Left lobe of liver (tissue), 2 donors: ENCODE results near the gene GNA14. TPM values are rescaled to one million over a fixed set of nuclear protein-coding genes. Genes with fewer than 3 reads are reported as not detected.

Source experiments
- ATAC-seq: fragments of 200-7000 bp; cut with Tn5 transposase; one replicate; pipeline ENCODE4 v1.9.1; 2020; ENCODE audit warnings: mild to moderate bottlenecking, moderate library complexity
- DNase-seq: peaks from one replicate; pipeline ENCODE4 v3.0.0-alpha.2; 2020; ENCODE audit warnings: low spot score
- total RNA-seq: library from RNA; stranded (reverse); gene quantifications from one replicate; pipeline ENCODE4 v1.2.1, GENCODE V29; 2021
- donor health status: DM: no; HTN: no; CAD: no; lungs with moderate emphysema.
- donor health status: DM: no; HTN: yes; CAD: no.

The GNA14 gene
- total RNA-seq, 1 donor from 2014 or later: 2.5 TPM

DNA sequence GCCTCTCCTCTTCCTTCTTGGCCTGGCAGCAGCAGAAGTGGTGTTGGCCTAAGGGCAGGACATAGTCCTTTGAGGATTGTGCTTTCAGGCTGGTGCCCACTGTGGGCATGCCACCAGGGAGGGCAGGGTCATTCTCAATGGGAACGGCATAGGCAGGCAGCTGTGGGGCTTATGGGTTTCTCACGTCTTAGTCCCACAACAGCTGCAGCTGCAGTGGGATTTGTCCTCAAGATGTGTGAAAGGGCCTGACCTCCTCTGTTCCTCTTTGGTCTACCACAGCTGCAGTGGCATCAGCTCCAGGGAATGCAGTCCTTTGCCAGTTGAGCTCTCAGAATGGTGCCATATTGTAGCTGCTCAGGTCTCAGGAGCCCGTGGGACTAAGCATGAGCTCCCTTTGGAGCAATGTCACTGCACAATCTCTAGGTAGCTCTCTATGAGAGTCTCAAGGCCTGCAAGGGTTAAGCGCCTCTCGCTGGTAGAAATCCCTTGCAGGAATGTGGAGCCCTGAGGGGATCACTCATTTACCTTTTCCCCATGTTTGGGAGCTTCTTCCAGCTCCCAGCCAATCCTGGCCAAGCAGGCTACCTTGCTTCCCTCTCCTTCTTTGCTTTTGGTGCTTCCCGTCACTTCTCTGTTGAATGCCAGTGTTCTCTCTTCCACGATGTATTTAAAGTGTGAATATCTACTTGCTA lies 104.8 kb downstream of the GNA14 start:
- ATAC-seq: no peak

DNA sequence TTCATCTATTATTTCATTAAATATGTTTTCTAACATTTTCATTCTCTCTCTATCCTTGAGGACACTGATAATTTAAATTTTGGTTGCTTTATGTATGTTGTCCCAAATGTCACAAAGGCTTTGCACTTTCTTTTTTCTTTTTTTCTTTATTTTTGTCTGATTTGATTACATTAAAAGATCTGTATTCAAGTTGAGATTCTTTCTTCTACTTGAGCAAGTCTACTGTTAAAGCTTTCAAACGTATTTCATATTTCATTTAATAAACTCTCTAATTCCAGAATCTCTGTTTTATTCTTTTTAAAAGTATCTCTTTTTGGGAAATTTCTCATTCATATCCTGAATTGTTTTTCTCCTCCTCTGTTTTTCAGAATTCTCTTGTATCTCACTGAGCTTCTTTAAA lies 106.5 kb downstream of the GNA14 start:
- DNase-seq: no peak
- no peak for ATAC-seq

More for the DNA sequence above, 104.8 kb downstream of the GNA14 start:
- no peak for DNase-seq

DNA sequence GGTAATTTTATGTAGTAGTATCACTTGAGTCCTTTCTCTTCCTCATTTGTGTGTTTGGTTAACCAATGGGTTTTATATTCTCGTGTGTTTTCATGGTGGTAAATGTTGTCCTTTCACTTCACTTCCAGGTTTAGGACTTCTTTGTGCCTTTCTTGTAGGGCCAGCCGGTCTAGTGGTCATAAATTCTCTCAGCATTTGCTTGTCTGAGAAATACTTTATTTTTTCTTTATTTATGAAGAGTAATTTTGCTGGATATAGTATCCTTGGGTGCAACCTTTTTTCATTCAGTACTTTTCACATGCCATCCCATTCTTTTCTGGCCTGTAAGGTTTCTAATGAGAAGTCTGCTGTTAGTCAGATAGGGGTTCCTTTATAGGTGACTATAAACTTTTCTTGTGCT lies 107.1 kb downstream of the GNA14 start:
- DNase-seq (no peak), ATAC-seq (no peak)

DNA sequence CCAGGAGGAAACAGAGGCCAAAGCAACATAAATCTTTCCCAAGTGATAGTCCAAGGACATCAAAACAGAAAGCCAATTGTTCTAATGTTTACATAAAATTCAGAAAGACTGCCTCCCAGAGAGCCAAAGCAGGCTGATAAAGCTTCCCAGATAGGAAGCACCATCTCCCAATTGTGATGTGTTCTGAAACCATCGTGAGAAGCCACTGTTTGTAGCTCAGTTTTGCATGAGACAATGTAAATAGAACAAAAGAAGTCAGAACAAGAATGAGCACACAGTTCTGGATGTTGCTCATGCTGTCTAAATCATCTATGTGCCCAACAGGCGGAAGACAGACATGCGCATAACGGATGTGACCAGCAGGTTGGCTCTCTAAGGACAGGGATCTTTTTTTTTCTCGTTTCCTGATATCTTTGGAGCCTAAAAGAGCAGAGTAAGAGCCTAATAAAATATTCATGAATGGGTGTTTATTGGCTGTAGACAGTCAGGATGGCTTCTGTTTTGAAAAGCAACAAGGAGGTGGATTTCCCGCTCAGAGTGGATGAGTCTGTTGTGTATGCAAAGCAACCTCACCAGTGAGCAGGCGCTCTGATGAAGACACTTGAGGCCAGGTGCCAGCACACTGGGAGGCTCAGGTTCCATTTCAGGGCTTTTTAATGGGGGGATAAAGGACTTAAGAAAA lies 113.6 kb downstream of the GNA14 start:
- DNase-seq (no peak), ATAC-seq (peak; percentile 46)

DNA sequence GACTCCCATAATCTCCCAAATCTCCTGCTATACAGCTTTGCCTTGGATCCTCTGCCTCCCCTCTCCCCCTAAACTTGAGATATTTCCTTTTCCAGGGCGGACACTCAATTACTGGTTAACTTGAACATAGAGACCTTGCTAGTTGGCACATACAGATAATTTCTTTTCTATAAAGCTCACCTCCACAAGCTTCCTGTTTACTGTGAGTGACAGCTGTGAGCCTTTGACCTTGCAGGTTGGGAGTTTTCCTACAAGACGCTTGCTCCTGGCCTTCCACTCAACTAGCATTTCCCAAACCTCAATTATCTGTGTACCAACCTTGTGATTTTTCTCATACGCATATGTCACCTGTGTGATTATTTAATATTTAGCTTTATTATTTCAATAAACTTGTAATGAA lies 114.5 kb downstream of the GNA14 start:
- ATAC-seq: no peak
- no peak for DNase-seq

DNA sequence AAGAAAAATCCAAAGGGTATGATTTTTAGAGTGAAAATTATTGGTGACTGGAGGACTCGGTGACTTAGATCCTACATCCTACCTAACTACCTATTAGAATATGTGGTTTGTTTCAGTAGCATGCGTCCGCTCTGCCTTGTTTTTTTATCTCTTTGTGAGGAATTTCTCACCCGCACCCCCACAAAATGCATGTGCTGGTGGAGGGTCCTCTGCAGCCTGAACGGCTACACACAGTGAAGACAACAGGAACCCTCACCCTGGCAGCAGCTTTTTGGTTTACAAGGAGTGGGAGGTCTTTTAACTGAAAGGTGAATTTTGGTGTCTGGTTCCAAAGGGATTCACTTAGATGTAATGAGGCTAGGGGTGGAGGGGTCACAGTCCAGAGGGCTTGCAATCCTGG lies 115.5 kb downstream of the GNA14 start:
- DNase-seq (no peak), ATAC-seq (no peak)

DNA sequence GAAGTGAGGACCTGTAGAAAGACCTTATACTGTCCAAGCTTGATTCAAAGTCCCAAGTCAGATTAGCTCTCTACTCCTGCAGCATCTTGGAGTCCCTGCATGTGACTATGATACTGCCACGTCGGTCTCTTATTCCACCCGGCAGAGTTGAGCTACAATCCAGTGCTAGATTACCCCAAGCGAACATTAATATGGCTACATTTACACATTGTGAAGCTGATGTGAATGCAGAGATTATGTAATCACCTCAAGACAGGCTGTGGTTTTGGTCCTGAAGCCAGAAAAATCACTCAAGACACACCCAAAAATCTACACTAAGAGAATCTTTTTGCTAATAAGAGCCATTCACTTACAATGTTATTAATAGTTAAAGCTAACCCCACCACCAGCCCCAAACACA lies 116.7 kb downstream of the GNA14 start:
- ATAC-seq: no peak

DNA sequence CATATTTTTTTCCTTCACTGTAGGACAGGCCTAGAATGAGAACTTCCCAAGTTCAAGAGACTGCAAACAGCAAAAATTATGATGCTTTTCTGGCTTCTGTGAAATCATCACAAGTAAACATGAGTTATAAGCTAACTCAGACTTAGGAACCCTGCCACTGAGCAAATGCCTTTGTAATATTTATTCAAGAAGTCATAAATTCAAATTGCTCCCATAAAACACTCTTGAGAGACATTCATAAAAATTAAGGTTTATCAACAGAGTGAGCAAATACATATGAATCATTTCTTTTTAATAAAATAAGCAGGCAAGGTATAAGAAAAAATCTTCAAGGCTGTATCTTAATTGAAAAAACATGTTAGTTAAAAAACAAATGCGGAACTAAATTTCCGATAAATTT lies 124.2 kb downstream of the GNA14 start:
- no peak for DNase-seq
- no peak for ATAC-seq

More for the DNA sequence above, 116.7 kb downstream of the GNA14 start:
- DNase-seq: no peak

DNA sequence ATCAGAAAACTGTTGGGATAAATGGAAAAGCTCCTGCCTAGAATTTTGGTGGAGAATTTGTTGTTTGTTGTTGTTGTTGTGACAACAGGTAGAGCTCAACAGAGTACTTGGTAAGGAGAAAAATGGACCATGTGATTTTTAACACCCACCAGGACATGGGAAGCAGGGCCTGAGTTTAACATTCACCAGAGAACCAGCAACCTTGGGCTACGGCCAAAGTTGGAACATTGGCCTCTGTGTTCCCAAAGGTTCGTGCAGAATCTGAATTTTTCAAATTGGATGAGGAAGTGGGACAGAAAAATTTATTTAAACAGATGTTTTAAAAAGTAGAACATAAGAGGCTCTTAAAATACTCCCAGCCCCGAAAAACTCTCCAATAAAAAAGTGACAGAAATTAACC lies 127.0 kb downstream of the GNA14 start:
- DNase-seq (no peak), ATAC-seq (peak; percentile 62)

DNA sequence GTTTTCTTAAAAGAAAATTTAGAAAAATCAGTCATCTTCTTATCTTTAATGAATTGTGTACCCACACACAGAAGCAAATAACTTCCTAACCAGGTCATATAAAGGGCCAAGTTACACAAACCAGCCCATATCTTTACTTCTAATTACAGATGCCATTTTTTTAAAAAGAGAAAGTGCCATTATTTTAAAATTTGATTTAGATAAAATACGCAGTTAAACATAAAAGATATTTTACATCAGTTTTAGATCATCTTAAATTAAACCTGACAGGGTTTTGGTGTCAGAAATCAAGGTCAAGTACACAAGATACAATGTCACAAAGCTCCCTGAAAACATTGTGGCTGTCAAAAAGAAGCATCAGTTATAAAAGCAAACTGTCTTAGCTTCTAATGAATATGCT lies 129.4 kb downstream of the GNA14 start:
- no peak for ATAC-seq
- no peak for DNase-seq

DNA sequence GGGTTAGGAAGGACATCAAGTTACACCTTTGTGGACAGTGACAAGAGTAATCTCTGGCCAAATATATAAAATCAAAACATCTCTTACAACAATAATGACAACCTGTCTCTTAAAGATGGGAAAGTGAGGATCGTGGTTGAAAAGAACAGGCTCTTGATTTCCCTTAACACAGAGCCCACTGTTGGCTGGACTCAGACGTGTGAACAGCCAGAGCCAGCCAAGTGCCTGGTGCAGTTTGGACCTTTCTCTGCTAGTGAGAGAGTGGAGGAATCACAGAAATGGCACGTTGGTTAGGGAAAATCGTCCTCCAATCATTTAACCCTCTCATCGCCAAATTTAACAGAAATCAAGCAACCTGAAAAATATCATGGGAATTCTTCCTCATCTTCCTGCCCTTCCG lies 131.3 kb downstream of the GNA14 start:
- ATAC-seq: no peak

DNA sequence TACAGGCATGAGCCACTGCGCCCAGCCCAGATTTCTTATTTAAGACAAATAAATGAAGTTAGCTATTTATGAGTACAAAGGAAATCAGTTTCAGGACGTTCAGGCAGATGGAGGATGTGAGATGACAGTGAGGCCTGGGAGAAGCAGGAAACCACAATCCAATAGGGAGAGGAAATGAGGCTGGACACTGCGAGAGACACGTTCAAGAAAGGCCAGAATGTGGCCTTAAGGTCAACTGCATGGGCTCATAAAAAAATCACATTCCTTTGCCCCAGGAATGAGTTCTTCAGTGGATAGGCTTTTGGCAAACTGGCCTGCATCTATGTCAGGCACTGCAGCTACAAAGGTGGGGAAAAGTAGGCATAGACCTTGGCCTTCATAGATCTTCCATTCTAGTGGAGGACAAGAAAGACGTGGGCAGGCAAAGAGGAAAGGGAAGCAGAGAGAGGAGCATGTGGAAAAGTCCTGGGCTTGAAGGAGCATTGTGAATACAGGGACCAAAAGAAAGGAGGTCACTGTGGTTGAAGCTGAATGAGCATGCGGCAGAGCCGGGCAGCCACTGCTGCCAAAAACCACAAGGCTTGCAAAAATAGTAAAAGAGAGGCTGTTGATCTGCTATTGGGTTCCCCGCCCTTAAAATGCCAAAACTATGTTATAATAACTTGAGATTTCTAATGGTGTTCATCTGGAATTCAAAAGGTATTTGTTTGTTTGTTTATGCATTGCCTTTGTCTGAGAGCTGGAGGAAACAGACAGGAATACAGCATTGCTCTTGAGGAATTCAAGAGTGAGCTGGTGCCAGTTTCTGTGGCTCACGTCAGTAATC lies 133.0 kb downstream of the GNA14 start:
- ATAC-seq: peak; percentile 62
- no peak for DNase-seq

More for the DNA sequence above, 131.3 kb downstream of the GNA14 start:
- no peak for DNase-seq

DNA sequence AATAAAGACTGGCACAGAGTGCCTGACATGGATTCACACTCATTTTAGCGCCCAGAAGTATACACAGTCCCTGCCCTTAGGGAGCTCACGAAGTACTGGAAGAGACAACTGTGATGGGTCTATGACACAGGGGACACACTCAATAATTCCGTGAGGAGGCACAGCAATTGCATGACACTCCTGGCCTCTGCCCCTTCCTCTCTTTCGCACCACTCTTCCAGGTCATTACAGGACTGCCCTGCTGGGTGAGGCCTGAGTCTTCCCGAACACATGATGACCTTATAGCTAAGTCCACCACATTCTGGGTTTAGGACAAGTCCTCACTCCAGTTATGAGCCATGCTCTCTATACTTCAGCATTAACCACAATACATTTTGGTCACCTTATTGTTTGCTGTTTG lies 134.7 kb downstream of the GNA14 start:
- ATAC-seq (peak; percentile 11), DNase-seq (no peak)

DNA sequence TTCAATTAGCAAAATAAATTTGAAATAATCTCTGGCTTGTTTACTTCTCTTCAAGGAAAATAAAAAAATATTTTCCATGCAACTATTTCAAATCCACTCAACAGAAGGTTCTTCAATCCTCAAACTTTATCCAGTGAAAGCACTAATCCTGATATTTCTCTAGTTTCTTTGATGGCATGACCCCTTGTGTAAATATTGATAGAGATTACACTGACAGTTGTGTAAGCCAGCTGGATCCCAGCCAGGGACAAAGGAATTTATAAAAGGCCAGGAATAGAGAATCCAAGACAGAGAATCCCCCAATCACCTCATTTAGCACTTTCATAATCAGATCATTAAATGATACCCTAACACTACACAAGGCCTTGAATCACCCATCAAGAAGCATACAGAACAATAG lies 135.2 kb downstream of the GNA14 start:
- ATAC-seq (peak; percentile 78), DNase-seq (peak; percentile 75)

DNA sequence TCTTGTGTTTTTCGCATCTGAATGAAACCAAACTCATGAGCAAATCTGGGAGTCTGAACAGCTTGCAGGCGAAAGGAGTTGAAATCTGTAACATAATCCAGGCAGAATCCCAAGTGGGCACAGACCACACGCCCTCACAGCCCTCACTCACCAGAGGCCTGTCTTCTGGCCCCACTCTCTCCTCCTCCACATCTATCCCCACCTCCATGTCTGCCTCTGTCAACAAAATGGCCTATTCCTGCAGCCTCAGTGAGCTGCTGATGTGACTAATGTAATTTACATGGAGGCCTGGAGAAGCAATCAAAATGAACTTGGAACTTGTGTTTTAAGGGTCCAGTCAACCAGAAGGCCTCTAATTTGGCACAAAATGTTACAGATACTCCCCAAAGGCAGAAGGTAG lies 136.6 kb downstream of the GNA14 start:
- ATAC-seq: no peak

DNA sequence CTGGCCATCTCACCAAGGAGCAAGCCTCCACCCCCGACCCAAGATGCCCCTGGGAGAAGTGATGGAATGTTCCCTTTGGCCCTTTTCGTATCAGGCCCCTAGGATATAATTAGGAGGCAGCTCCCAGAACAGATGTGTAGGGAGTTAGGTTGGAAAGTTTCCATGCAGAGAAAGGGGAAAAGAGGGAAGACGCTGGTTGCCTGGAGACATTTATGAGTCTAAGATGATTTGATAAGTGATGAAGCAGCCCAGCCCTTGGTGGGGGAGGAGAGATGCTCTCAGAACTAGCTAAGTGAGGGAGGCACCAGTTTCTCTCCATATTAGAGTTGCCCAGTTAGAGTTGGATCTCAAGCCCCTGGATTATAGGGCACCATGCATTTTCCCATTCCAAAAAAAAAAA lies 137.5 kb downstream of the GNA14 start:
- no peak for DNase-seq
- no peak for ATAC-seq

More for the DNA sequence above, 136.6 kb downstream of the GNA14 start:
- DNase-seq: no peak

DNA sequence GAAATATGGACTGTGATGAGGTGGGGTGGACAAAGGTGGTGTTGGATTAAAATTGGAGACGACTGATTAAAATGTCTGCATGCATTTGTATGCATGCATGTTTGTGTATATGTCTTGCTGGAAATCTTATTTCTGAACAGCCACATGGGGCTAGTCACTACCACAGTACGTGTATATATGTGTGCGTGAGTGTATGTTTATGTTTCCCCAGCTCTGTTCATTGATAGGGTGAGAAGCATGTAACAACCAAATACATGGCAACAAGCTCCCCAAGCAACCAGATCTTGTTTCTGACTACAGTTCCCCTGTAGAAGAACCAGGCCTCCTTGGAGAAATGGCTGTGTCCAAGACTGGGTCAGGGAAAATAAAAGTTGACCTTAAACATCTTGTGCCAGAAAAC lies 139.7 kb downstream of the GNA14 start:
- ATAC-seq (no peak), DNase-seq (no peak)

DNA sequence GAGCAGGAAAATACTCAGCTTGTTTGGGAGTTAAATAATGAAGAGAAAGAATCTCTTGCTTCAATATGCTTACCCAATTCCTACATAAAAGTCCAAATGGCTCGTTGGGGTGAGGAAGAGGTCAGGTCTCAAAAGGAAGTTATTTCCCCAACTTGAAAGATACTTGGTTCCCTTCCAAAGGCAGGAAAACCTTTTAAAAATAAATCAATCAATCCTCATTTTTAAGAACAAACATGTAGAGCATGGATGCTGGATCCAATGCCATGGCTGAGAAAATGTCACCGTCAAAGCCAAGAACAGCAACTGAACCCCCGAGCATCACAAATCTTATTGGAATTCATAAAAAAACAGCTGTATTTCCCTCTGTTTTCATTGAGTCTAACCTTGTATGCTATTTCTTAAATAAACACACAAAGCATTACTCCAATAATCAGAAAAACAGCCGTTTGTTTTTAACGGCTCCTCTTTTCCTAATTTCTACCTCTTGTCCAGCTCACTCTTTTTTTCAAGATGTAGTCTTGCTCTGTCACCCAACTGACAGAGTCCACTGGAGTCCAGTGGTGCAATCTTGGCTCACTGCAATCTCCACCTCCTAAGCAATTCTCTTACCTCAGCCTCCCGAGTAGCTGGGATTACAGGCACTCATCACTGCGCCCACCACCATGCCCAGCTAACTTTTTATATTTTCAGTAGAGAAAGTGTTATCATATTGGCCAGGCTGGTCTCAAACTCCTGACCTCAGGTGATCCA lies 140.7 kb downstream of the GNA14 start:
- no peak for ATAC-seq
- DNase-seq: no peak

DNA sequence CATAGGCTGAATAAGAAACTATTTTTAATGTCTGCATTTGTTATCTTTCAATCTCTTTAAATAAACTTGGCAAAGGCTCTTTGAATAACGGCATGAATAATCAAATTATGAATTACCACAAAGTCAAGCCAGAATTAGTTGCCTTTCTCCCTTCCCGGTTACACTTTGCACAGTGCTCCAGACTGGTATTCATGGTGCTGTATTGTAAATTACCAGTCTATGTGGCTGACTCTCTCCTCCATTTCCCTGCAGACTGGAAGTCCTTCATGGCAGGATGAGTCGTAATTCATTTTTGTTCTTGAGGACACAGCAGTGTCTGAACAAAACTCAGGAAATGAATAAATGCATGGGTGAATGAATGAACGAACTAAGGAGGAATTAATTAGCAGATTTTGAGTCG lies 142.9 kb downstream of the GNA14 start:
- DNase-seq (no peak), ATAC-seq (no peak)

DNA sequence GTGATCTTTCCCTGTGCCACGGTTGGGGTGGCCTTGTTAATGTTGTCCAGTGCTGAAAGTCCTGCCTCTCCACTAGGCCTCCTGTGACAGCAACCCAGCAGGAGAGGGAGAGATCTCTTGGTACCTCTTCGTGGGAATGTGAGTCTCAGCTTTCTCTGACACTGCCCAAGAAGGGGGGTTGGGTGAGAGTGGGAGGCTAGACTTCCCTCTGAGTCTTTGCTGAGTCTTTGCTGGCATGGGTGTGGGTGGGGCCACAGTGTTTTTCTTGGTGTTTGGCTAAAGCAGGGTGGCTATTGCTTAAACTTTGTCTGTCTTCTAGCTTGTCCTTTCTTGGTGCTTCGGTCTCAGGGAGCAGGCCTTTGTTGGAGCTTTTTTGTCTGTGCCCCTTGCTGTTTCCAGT lies 145.6 kb downstream of the GNA14 start:
- DNase-seq (no peak), ATAC-seq (no peak)

DNA sequence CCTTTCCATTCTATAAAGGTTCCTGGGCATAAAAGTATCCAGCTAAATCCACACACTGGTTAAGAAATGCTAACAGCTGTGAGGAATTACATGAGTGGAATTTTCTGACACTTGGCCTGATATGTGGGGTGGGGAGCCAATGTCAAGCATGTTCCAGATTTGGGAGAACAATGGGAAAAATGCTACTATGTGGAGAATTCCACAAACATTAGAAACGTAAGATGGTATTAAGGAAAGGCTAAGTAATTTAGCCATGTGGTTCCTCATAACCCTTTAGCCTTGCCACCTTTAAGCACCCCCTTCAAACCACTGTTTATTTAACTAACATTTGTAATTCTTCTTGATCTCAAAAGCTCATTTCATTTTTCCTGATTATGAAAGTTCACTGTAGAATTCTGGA lies 149.2 kb downstream of the GNA14 start:
- ATAC-seq (no peak), DNase-seq (no peak)
